Measurements from ENCODE around the gene CRTAC1. TPM values are rescaled to one million over a fixed set of nuclear protein-coding genes. Genes with fewer than 3 reads are reported as not detected.

The CRTAC1 gene
- polyA plus RNA-seq, 3 donors: not detected

DNA sequence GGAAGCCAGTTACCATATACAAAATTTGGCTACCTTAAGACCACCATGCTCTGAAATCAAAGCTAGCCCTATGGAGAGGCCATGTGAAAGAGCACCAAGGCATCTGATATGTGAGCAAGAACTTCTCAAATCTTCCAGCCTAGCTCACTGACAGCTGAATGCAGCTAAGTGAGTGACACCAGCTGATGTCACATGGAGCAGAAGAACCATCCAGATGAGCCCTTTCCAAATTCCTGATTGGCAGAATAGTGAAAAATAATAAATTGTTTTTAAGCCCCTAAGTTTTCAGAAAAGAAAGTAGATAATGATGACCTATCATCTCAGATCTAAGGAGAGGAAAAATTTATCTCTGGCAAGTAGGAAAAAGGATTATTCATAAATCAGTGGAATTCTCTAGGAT lies 85.6 kb downstream of the CRTAC1 start:
- H3K4me3 Mint-ChIP-seq: no peak overlapping the region
- Histone ChIP-seq H3K9ac (ENCODE audit: insufficient read depth, low read length, poor library complexity, severe bottlenecking) (no peak overlapping the region), H2AFZ (ENCODE audit: insufficient read depth, low read depth, low read length, poor library complexity, severe bottlenecking) (no peak overlapping the region), H3K79me2 (ENCODE audit: insufficient read depth, low read length) (no peaks in the 10 kb centered on the region), H3K4me1 (ENCODE audit: control insufficient read depth in 1 of 2, insufficient read depth in 2 of 2, low read length in 2 of 2) (no peaks in the 10 kb centered on the region), H3K9me3 (replicated peaks in 1 of 2; ENCODE audit: control insufficient read depth in 1 of 2, insufficient read depth in 1 of 2, low read length in 2 of 2) (peaks cover 14 to 17% of the 10 kb centered on the region in 2 donors), H3K27ac (ENCODE audit: low read depth in 1 of 2, low read length in 2 of 2) (no peak overlapping the region), H3K36me3 (replicated peaks in 1 of 2; ENCODE audit: control insufficient read depth in 1 of 2, insufficient read depth in 2 of 2, low read length in 2 of 2) (no peaks in the 10 kb centered on the region), H3K4me2 (replicated peaks; ENCODE audit: extremely low read depth, low read length, poor library complexity, severe bottlenecking) (no peak overlapping the region), H3K4me3 (replicated peaks in 1 of 3; ENCODE audit: low read depth in 2 of 3, low read length in 3 of 3) (no peak overlapping the region), H4K20me1 (ENCODE audit: insufficient read depth, low read length) (no peaks in the 10 kb centered on the region), H3K27me3 (ENCODE audit: control insufficient read depth in 2 of 2, insufficient read depth in 2 of 2, low read length in 2 of 2) (no peaks in the 10 kb centered on the region)
- no peaks in the 10 kb centered on the region for H3K36me3 Mint-ChIP-seq
- peaks cover 15 to 42% (median 24%) of the 10 kb centered on the region in 7 donors for H3K9me3 Mint-ChIP-seq
- no peak overlapping the region for H3K27ac Mint-ChIP-seq
- intact Hi-C loops (cut with micrococcal nuclease): no loop called here
- TF ChIP-seq, protein P1, sequence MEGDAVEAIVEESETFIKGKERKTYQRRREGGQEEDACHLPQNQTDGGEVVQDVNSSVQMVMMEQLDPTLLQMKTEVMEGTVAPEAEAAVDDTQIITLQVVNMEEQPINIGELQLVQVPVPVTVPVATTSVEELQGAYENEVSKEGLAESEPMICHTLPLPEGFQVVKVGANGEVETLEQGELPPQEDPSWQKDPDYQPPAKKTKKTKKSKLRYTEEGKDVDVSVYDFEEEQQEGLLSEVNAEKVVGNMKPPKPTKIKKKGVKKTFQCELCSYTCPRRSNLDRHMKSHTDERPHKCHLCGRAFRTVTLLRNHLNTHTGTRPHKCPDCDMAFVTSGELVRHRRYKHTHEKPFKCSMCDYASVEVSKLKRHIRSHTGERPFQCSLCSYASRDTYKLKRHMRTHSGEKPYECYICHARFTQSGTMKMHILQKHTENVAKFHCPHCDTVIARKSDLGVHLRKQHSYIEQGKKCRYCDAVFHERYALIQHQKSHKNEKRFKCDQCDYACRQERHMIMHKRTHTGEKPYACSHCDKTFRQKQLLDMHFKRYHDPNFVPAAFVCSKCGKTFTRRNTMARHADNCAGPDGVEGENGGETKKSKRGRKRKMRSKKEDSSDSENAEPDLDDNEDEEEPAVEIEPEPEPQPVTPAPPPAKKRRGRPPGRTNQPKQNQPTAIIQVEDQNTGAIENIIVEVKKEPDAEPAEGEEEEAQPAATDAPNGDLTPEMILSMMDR (IDR thresholded peaks at IDR 0.05): no peak
- no peaks in the 10 kb centered on the region for H3K4me1 Mint-ChIP-seq
- no peak for DNase-seq
- peaks cover 1 to 12% (median 12%) of the 10 kb centered on the region in 3 donors for H3K27me3 Mint-ChIP-seq (ENCODE audit: low read depth in 3 of 3)

DNA sequence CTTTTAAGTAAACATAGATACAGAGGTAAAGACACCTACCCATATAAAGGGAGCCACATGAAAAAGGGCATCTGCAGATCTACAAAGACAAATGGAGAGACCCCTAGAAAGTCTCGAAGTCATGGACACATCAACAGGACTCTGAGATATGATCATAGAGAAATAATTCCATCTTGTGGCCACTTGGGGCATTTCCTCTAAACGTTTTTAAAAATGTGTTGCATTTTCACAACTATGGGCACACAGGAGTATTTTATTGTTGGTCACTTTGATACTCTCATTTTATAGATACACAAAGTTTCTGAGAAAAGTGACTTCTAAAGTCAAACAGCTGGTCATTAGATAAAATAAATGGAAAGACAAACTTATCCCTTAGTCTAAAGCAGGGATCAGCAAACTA lies 87.1 kb downstream of the CRTAC1 start:
- WGBS (ENCODE audit: insufficient coverage): no CpG with 5 or more reads among the region's 2 CpGs
- no peaks in the 10 kb centered on the region for H4K20me1 ChIP-seq (ENCODE audit: insufficient read depth, low read length)
- H3K4me1 Mint-ChIP-seq: no peaks in the 10 kb centered on the region
- no peak overlapping the region for H3K9ac ChIP-seq (ENCODE audit: insufficient read depth, low read length, poor library complexity, severe bottlenecking)
- H3K4me2 ChIP-seq (replicated peaks; ENCODE audit: extremely low read depth, low read length, poor library complexity, severe bottlenecking): no peak overlapping the region
- no peaks in the 10 kb centered on the region for H3K79me2 ChIP-seq (ENCODE audit: insufficient read depth, low read length)
- no peaks in the 10 kb centered on the region for H3K36me3 Mint-ChIP-seq
- H3K4me1 ChIP-seq (ENCODE audit: control insufficient read depth in 1 of 2, insufficient read depth in 2 of 2, low read length in 2 of 2): no peaks in the 10 kb centered on the region
- no peaks in the 10 kb centered on the region for H3K36me3 ChIP-seq (replicated peaks in 1 of 2; ENCODE audit: control insufficient read depth in 1 of 2, insufficient read depth in 2 of 2, low read length in 2 of 2)
- H3K4me3 Mint-ChIP-seq: no peak overlapping the region
- H3K27me3 Mint-ChIP-seq (ENCODE audit: low read depth in 3 of 3): peaks cover 1 to 13% (median 9%) of the 10 kb centered on the region in 3 donors
- no peak overlapping the region for H3K27ac ChIP-seq (ENCODE audit: low read depth in 1 of 2, low read length in 2 of 2)
- H3K27me3 ChIP-seq (ENCODE audit: control insufficient read depth in 2 of 2, insufficient read depth in 2 of 2, low read length in 2 of 2): no peaks in the 10 kb centered on the region
- intact Hi-C loops (cut with micrococcal nuclease): no loop called here
- DNase-seq: no peak
- peaks cover 4 to 7% of the 10 kb centered on the region in 2 donors for H3K9me3 ChIP-seq (replicated peaks in 1 of 2; ENCODE audit: control insufficient read depth in 1 of 2, insufficient read depth in 1 of 2, low read length in 2 of 2)
- TF ChIP-seq, protein P1 (IDR thresholded peaks at IDR 0.05): no peak
- no peak overlapping the region for H3K4me3 ChIP-seq (replicated peaks in 1 of 3; ENCODE audit: low read depth in 2 of 3, low read length in 3 of 3)
- peaks cover 3 to 34% (median 16%) of the 10 kb centered on the region in 7 donors for H3K9me3 Mint-ChIP-seq
- H2AFZ ChIP-seq (ENCODE audit: insufficient read depth, low read depth, low read length, poor library complexity, severe bottlenecking): no peak overlapping the region
- no peak overlapping the region for H3K27ac Mint-ChIP-seq
